Neural cell (in vitro differentiated cells): ENCODE measurements around the gene HES4.

Experiments
- EP300 ChIP-seq: fragments of 450-650 bp; conservative IDR thresholded peaks from 2 replicates; pipeline ENCODE4 v1.6.1; 2014; ENCODE audit warnings: antibody characterized with exemption, mild to moderate bottlenecking, moderate library complexity; ENCODE audit not compliant: poor library complexity, severe bottlenecking
- POLR2AphosphoS5 ChIP-seq: IDR thresholded peaks from 2 replicates; pipeline ENCODE4 v1.6.1; 2012
- RAD21 ChIP-seq: fragments of 450-650 bp; conservative IDR thresholded peaks from 2 replicates; pipeline ENCODE4 v1.6.1; 2014; ENCODE audit warnings: antibody characterized with exemption, mild to moderate bottlenecking, moderate library complexity
- SMC3 ChIP-seq: fragments of 450-650 bp; conservative IDR thresholded peaks from 2 replicates; pipeline ENCODE4 v1.6.1; 2014; ENCODE audit warnings: antibody characterized with exemption, mild to moderate bottlenecking, moderate library complexity; ENCODE audit not compliant: poor library complexity
- TAF1 ChIP-seq: IDR thresholded peaks from 2 replicates; pipeline ENCODE4 v1.6.1; 2012; ENCODE audit warnings: low read depth
- TF ChIP-seq, protein P1 (sequence below): fragments of 450-650 bp; IDR thresholded peaks from 2 replicates; pipeline ENCODE4 v1.5.1; 2014; ENCODE audit warnings: antibody characterized with exemption, mild to moderate bottlenecking, moderate library complexity; ENCODE audit not compliant: poor library complexity, severe bottlenecking
- TF ChIP-seq, protein P2 (sequence below): IDR thresholded peaks from 2 replicates; pipeline ENCODE4 v1.6.1; 2012; ENCODE audit warnings: borderline replicate concordance

- TF ChIP-seq RAD21 (peak; percentile 92), TAF1 (peak; percentile 43), POLR2AphosphoS5 (peak; percentile 67), SMC3 (peak; percentile 75), EP300 (peak; percentile 52)
- TF ChIP-seq, protein P1, sequence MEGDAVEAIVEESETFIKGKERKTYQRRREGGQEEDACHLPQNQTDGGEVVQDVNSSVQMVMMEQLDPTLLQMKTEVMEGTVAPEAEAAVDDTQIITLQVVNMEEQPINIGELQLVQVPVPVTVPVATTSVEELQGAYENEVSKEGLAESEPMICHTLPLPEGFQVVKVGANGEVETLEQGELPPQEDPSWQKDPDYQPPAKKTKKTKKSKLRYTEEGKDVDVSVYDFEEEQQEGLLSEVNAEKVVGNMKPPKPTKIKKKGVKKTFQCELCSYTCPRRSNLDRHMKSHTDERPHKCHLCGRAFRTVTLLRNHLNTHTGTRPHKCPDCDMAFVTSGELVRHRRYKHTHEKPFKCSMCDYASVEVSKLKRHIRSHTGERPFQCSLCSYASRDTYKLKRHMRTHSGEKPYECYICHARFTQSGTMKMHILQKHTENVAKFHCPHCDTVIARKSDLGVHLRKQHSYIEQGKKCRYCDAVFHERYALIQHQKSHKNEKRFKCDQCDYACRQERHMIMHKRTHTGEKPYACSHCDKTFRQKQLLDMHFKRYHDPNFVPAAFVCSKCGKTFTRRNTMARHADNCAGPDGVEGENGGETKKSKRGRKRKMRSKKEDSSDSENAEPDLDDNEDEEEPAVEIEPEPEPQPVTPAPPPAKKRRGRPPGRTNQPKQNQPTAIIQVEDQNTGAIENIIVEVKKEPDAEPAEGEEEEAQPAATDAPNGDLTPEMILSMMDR = peak; percentile 96
- TF ChIP-seq, protein P2, sequence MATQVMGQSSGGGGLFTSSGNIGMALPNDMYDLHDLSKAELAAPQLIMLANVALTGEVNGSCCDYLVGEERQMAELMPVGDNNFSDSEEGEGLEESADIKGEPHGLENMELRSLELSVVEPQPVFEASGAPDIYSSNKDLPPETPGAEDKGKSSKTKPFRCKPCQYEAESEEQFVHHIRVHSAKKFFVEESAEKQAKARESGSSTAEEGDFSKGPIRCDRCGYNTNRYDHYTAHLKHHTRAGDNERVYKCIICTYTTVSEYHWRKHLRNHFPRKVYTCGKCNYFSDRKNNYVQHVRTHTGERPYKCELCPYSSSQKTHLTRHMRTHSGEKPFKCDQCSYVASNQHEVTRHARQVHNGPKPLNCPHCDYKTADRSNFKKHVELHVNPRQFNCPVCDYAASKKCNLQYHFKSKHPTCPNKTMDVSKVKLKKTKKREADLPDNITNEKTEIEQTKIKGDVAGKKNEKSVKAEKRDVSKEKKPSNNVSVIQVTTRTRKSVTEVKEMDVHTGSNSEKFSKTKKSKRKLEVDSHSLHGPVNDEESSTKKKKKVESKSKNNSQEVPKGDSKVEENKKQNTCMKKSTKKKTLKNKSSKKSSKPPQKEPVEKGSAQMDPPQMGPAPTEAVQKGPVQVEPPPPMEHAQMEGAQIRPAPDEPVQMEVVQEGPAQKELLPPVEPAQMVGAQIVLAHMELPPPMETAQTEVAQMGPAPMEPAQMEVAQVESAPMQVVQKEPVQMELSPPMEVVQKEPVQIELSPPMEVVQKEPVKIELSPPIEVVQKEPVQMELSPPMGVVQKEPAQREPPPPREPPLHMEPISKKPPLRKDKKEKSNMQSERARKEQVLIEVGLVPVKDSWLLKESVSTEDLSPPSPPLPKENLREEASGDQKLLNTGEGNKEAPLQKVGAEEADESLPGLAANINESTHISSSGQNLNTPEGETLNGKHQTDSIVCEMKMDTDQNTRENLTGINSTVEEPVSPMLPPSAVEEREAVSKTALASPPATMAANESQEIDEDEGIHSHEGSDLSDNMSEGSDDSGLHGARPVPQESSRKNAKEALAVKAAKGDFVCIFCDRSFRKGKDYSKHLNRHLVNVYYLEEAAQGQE = peak; percentile 4
Observed at GRCh38 chr1:1033009-1033587, 33.2 kb upstream of the HES4 start.
